A549 (cell line): ENCODE results near the gene TBX1. TPM values are rescaled to one million over a fixed set of nuclear protein-coding genes. Genes with fewer than 3 reads are reported as not detected.

Source experiments
- ATAC-seq, 2 experiments: fragments of 200-7000 bp in 1 of 2; fragments of >200 bp in 1 of 2; cut with Nextera tagmentation in 1 of 2; cut with Tn5 transposase in 1 of 2; 3 replicates each; pipeline versions ENCODE4 v1.8.0 to v1.9.1; 2018 to 2020; ENCODE audit warnings: mild to moderate bottlenecking in 1 of 2, moderate library complexity in 1 of 2
- CTCF ChIA-PET: fragments of 300-600 bp; sonication (Branson Sonifier 250); formaldehyde crosslinking; extraction: SDS; loops from one replicate; lab custom pipeline; 2021; ENCODE audit warnings: antibody characterized with exemption, inconsistent platforms; lab: Yijun Ruan, JAX
- POLR2A ChIA-PET: fragments of 350-600 bp; formaldehyde crosslinking; extraction: SDS; loops from one replicate; lab custom pipeline; 2021; ENCODE audit warnings: antibody characterized with exemption, inconsistent platforms; lab: Yijun Ruan, JAX
- DNase-seq, 2 experiments: peaks; one replicate each; pipeline versions ENCODE4 v3.0.0 to v3.0.0-alpha.2; 2011 to 2016; ENCODE audit warnings: low read depth in 1 of 2, low spot score in 1 of 2
- FAIRE-seq: peaks from 2 replicates; lab custom pipeline; 2011; peaks lifted over from hg19 to GRCh38; lab: Jason Lieb, UNC
- H3K27ac ChIP-seq, 2 experiments: fragments of >200 bp; sonication (Bioruptor Twin); formaldehyde crosslinking; 3 replicates each; pipeline ENCODE4 v1.5.1; 2016 to 2017
- H3K4me1 ChIP-seq: fragments of >200 bp; sonication (Bioruptor Twin); formaldehyde crosslinking; 3 replicates; pipeline ENCODE4 v1.6.1; 2016
- H3K4me2 ChIP-seq: fragments of >200 bp; sonication (Bioruptor Twin); formaldehyde crosslinking; 3 replicates; pipeline ENCODE4 v1.6.1; 2016
- H3K4me3 ChIP-seq: fragments of >200 bp; sonication (Bioruptor Twin); formaldehyde crosslinking; 3 replicates; pipeline ENCODE4 v1.5.1; 2016
- H3K9me3 ChIP-seq: fragments of >200 bp; sonication (Bioruptor Twin); formaldehyde crosslinking; 3 replicates; pipeline ENCODE4 v1.6.1; 2016
- ATOH8 ChIP-seq: fragments of 250-450 bp; sonication (Bioruptor Pico); IDR thresholded peaks from 2 replicates; pipeline ENCODE4 v1.5.0; 2020; ENCODE audit warnings: low read depth, mild to moderate bottlenecking, moderate library complexity
- BHLHE40 ChIP-seq: IDR thresholded peaks from 2 replicates; pipeline ENCODE4 v1.6.1; 2012; ENCODE audit warnings: low read depth, low read length, inconsistent platforms
- EHF ChIP-seq: fragments of 250-450 bp; sonication (Bioruptor Pico); IDR thresholded peaks from 2 replicates; pipeline ENCODE4 v1.5.0; 2020; ENCODE audit warnings: mild to moderate bottlenecking
- ESRRA ChIP-seq: fragments of 150-350 bp; IDR thresholded peaks from 2 replicates; pipeline ENCODE4 v1.6.1; 2014; ENCODE audit warnings: mild to moderate bottlenecking, low read length, borderline replicate concordance
- HEYL ChIP-seq: fragments of 250-450 bp; sonication (Bioruptor Pico); IDR thresholded peaks from 2 replicates; pipeline ENCODE4 v1.8.0; 2021; ENCODE audit warnings: mild to moderate bottlenecking, moderate library complexity
- HMGXB4 ChIP-seq: fragments of 250-450 bp; sonication (Bioruptor Pico); IDR thresholded peaks from 2 replicates; pipeline ENCODE4 v1.5.0; 2021; ENCODE audit warnings: mild to moderate bottlenecking, moderate library complexity, borderline replicate concordance
- MAX ChIP-seq: IDR thresholded peaks from 2 replicates; pipeline ENCODE4 v1.6.1; 2012
- MAZ ChIP-seq: fragments of 150-350 bp; IDR thresholded peaks from 2 replicates; pipeline ENCODE4 v1.6.1; 2014; ENCODE audit warnings: antibody characterized with exemption, low read depth, low read length, borderline replicate concordance
- NPAS2 ChIP-seq: fragments of 250-450 bp; sonication (Bioruptor Pico); IDR thresholded peaks from 2 replicates; pipeline ENCODE4 v1.8.0; 2022; ENCODE audit warnings: mild to moderate bottlenecking, moderate library complexity, borderline replicate concordance
- NR3C1 ChIP-seq: fragments of >200 bp; sonication (Bioruptor Twin); formaldehyde crosslinking; IDR thresholded peaks from 3 replicates; pipeline ENCODE4 v1.6.1; 2017
- RCOR1 ChIP-seq: fragments of 150-350 bp; IDR thresholded peaks from 2 replicates; pipeline ENCODE4 v1.6.1; 2014; ENCODE audit warnings: antibody characterized with exemption, low read length, low read depth
- REST ChIP-seq: fragments of 200-600 bp; sonication (generic); IDR thresholded peaks from 2 replicates; pipeline ENCODE4 v1.6.1; 2016; ENCODE audit warnings: antibody characterized with exemption, mild to moderate bottlenecking, moderate library complexity
- RFX5 ChIP-seq: fragments of 450-650 bp; IDR thresholded peaks from 2 replicates; pipeline ENCODE4 v1.7.1; 2014; ENCODE audit warnings: antibody characterized with exemption, mild to moderate bottlenecking, moderate library complexity
- WGBS: methylation state at CpG from one replicate; pipeline ENCODE4 v1.1.6; 2017; ENCODE audit errors: missing lambda C conversion rate; 5-methylcytosine and 5-hydroxymethylcytosine counted together
- polyA plus RNA-seq, 4 experiments: library from polyadenylated mRNA; depleted of rRNA in 3 of 4; stranded (reverse); fragments of >200 nt; fragmentation: RNase III in 1 of 4; extraction: RNeasy Plus Mini Kit Qiagen cat#74134 plus additional on column Dnase treatment in 1 of 4; gene quantifications; 2 replicates in 3 of 4; 3 replicates in 1 of 4; pipeline ENCODE4 v1.2.3, GENCODE V29; 2011 to 2017

Gene TBX1
- polyA plus RNA-seq, 2 of the 4 experiments (the other 2 are of a cell fraction), result 0.30 to 2.8 TPM

GRCh38 chr22:19717691-19718455 is 42.7 kb upstream of the TBX1 start (continued):
- TF ChIP-seq HMGXB4 (CRISPR knock-in tag) (no peak), BHLHE40 (no peak)

GRCh38 chr22:19718456-19719049 is 42.0 kb upstream of the TBX1 start:
- FAIRE-seq (no peak), ATAC-seq (0 out of 6 replicates have a peak, but pooled peaks of 1 of the 2 experiments have one; percentile 2), DNase-seq (no peak)
- no CpG with 5 or more reads among the region's 70 CpGs for WGBS
- Histone ChIP-seq H3K4me1 (peaks cover 9% of the 10 kb centered on the region; the same call in 1 of the 3 replicates), H3K4me2 (peak overlapping the region; percentile 93), H3K4me3 (peak overlapping the region; percentile 45), H3K27ac (peak overlapping the region; percentile 80 to 92), H3K9me3 (no peaks in the 10 kb centered on the region)
- CTCF ChIA-PET, result interaction anchor here (1.0 to 1.6 kb wide), 3 partner anchors 9 to 86 kb away, joined by 3 to 4 read pairs (median 3); no protein-coding TSS in a partner anchor
- TF ChIP-seq ATOH8 (CRISPR knock-in tag) (no peak), RFX5 (no peak), REST (no peak), EHF (no peak), HEYL (no peak), NPAS2 (no peak), MAZ (no peak), ESRRA (no peak), MAX (no peak; the same call in 1 of the 2 replicates), HMGXB4 (CRISPR knock-in tag) (no peak), NR3C1 (no peak), RCOR1 (no peak)
- POLR2A ChIA-PET, result no interaction called here
